Astrocyte (in vitro differentiated cells and primary cell): ENCODE measurements around the gene PACRG. TPM values are rescaled to one million over a fixed set of nuclear protein-coding genes. Genes with fewer than 3 reads are reported as not detected.

Source experiments
- DNase-seq: peaks from one replicate; pipeline ENCODE4 v3.0.0-alpha.2; 2010; ENCODE audit warnings: low read depth
- FAIRE-seq: peaks from 2 replicates; lab custom pipeline; 2011; peaks lifted over from hg19 to GRCh38; lab: Jason Lieb, UNC
- H2AFZ ChIP-seq: 2 replicates; pipeline ENCODE4 v1.6.0; 2012; ENCODE audit warnings: low read depth, low read length, inconsistent platforms
- H3K27ac ChIP-seq: 2 replicates; pipeline ENCODE4 v1.5.1; 2011; ENCODE audit warnings: low read depth, low read length, inconsistent platforms
- H3K27me3 ChIP-seq: 2 replicates; pipeline ENCODE4 v1.6.0; 2011; ENCODE audit warnings: low read length, inconsistent platforms; ENCODE audit not compliant: insufficient read depth
- H3K36me3 ChIP-seq: 2 replicates; pipeline ENCODE4 v1.5.1; 2011; ENCODE audit warnings: low read length, inconsistent platforms; ENCODE audit not compliant: insufficient read depth
- H3K4me1 ChIP-seq: 2 replicates; pipeline ENCODE4 v1.5.1; 2011; ENCODE audit warnings: low read length, inconsistent platforms; ENCODE audit not compliant: insufficient read depth
- H3K4me2 ChIP-seq: 2 replicates; pipeline ENCODE4 v1.6.0; 2012; ENCODE audit warnings: low read length, inconsistent platforms
- H3K4me3 ChIP-seq: 2 replicates; pipeline ENCODE4 v1.5.1; 2011; ENCODE audit warnings: low read depth, mild to moderate bottlenecking, low read length, inconsistent platforms; ENCODE audit not compliant: insufficient read depth
- H3K79me2 ChIP-seq: 2 replicates; pipeline ENCODE4 v1.6.0; 2012; ENCODE audit warnings: mild to moderate bottlenecking, low read length, inconsistent platforms; ENCODE audit not compliant: insufficient read depth
- H3K9ac ChIP-seq: 2 replicates; pipeline ENCODE4 v1.6.0; 2012; ENCODE audit warnings: mild to moderate bottlenecking, low read length, inconsistent platforms
- H3K9me3 ChIP-seq: 2 replicates; pipeline ENCODE4 v1.5.1; 2012; ENCODE audit warnings: low read depth, mild to moderate bottlenecking, low read length, inconsistent platforms; ENCODE audit not compliant: insufficient read depth
- H4K20me1 ChIP-seq: 2 replicates; pipeline ENCODE4 v1.6.0; 2012; ENCODE audit warnings: low read length, inconsistent platforms; ENCODE audit not compliant: insufficient read depth
- H3K27ac Mint-ChIP-seq: one replicate; pipeline ENCODE4 v1.8.0; 2021; ENCODE audit warnings: mild to moderate bottlenecking, mixed read lengths; ENCODE audit not compliant: unreplicated experiment
- H3K27me3 Mint-ChIP-seq: one replicate; pipeline ENCODE4 v1.8.0; 2021; ENCODE audit warnings: low read depth, mixed read lengths; ENCODE audit not compliant: unreplicated experiment
- H3K36me3 Mint-ChIP-seq: one replicate; pipeline ENCODE4 v1.8.0; 2021; ENCODE audit warnings: low read depth, mixed read lengths; ENCODE audit not compliant: unreplicated experiment
- H3K4me1 Mint-ChIP-seq: one replicate; pipeline ENCODE4 v1.8.0; 2021; ENCODE audit warnings: low read depth, mixed read lengths; ENCODE audit not compliant: unreplicated experiment
- H3K4me3 Mint-ChIP-seq: one replicate; pipeline ENCODE4 v1.8.0; 2021; ENCODE audit warnings: mild to moderate bottlenecking, moderate library complexity, mixed read lengths; ENCODE audit not compliant: unreplicated experiment
- H3K9me3 Mint-ChIP-seq: one replicate; pipeline ENCODE4 v1.8.0; 2021; ENCODE audit warnings: mild to moderate bottlenecking, mixed read lengths; ENCODE audit not compliant: unreplicated experiment
- EZH2 ChIP-seq: IDR thresholded peaks from 2 replicates; pipeline ENCODE4 v1.6.1; 2012; ENCODE audit warnings: mild to moderate bottlenecking, low read length, inconsistent platforms; ENCODE audit not compliant: insufficient read depth
- total RNA-seq: library from RNA; stranded (reverse); gene quantifications from 2 replicates; pipeline ENCODE4 v1.2.1, GENCODE V29; 2021
- TF ChIP-seq, protein P1 (sequence below): IDR thresholded peaks from 2 replicates; pipeline ENCODE4 v1.5.1; 2011; ENCODE audit warnings: low read depth, mild to moderate bottlenecking, inconsistent platforms, low read length, moderate library complexity; ENCODE audit not compliant: insufficient read depth

The PACRG gene
- total RNA-seq, 1 donor from 2014 or later, result not detected

DNA sequence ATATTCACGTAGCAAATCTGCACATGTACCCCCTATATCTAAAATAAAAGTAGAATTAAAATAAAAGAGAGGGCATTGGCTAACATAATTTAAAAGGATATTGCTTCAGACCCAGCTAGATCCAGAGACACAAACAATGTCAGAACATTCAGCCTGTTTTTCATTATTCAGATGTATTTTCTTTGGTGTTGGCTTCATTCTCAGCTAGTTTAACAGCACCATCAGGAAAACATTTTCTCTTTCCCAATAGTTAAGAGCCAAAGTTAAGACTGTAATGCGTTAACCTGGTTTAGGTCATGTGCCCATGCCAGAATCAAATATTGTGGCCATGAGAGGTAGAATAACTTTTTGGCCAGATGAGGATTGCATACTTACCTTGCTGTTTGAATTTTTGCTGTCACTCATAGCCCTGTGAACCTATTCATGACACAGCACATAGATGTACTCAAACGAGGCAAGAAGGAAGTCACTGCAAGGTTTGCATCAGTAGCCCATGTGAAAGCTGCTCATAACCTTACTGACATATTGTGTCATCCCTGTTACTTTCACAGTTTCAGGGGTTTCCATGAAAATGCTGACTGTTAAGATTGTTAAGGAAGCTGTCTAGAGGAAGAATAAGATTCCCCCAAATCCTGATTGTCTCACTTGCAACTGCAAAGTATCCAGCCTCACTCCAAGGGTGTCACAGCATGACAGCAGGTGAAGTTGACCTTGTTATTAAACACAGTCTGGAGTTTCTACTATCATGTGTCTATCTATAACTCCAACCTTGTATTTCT lies 233.1 kb downstream of the PACRG start:
- Histone ChIP-seq H3K36me3 (no peaks in the 10 kb centered on the region), H3K4me3 (no peak overlapping the region), H3K4me2 (no peak overlapping the region), H2AFZ (no peak overlapping the region), H3K4me1 (peaks cover 15% of the 10 kb centered on the region), H3K79me2 (no peaks in the 10 kb centered on the region), H3K27ac (no peak overlapping the region), H3K9ac (no peak overlapping the region), H3K9me3 (no peaks in the 10 kb centered on the region), H4K20me1 (no peaks in the 10 kb centered on the region), H3K27me3 (no peaks in the 10 kb centered on the region)
- Mint-ChIP-seq H3K36me3 (no peaks in the 10 kb centered on the region), H3K27me3 (peaks cover 4% of the 10 kb centered on the region), H3K9me3 (peaks cover 3% of the 10 kb centered on the region), H3K4me3 (no peak overlapping the region), H3K27ac (no peak overlapping the region), H3K4me1 (peaks cover 7% of the 10 kb centered on the region)
- DNase-seq (no peak), FAIRE-seq (no peak)
- TF ChIP-seq, protein P1, sequence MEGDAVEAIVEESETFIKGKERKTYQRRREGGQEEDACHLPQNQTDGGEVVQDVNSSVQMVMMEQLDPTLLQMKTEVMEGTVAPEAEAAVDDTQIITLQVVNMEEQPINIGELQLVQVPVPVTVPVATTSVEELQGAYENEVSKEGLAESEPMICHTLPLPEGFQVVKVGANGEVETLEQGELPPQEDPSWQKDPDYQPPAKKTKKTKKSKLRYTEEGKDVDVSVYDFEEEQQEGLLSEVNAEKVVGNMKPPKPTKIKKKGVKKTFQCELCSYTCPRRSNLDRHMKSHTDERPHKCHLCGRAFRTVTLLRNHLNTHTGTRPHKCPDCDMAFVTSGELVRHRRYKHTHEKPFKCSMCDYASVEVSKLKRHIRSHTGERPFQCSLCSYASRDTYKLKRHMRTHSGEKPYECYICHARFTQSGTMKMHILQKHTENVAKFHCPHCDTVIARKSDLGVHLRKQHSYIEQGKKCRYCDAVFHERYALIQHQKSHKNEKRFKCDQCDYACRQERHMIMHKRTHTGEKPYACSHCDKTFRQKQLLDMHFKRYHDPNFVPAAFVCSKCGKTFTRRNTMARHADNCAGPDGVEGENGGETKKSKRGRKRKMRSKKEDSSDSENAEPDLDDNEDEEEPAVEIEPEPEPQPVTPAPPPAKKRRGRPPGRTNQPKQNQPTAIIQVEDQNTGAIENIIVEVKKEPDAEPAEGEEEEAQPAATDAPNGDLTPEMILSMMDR, result no peak

DNA sequence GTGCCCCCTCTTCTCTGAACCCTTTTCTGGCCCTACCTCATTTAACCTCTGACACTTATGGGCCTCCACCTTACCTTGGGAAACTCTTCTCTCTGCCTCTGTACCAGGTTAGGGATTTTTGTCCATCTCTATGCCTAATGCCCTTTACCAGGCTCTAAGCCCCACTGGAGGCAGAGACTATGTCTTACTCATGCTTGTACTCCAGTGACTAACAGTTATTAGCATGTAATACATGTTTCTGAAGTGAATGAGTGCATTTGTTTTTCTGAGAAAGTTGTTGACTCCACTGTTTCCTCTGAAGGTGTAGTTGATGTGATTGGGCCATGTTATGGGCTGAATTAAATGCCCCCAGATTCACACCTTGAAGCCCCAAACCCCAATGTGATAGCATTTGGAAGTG lies 234.3 kb downstream of the PACRG start:
- TF ChIP-seq, protein P1, result no peak
- FAIRE-seq (no peak), DNase-seq (no peak)
- Histone ChIP-seq H3K4me2 (no peak overlapping the region), H3K4me1 (peaks cover 15% of the 10 kb centered on the region), H2AFZ (no peak overlapping the region), H3K36me3 (no peaks in the 10 kb centered on the region), H3K9me3 (no peaks in the 10 kb centered on the region), H3K27ac (no peak overlapping the region), H3K4me3 (no peak overlapping the region), H3K9ac (no peak overlapping the region), H3K27me3 (no peaks in the 10 kb centered on the region), H3K79me2 (no peaks in the 10 kb centered on the region), H4K20me1 (no peaks in the 10 kb centered on the region)
- no peak overlapping the region for H3K4me3 Mint-ChIP-seq
- peaks cover 7% of the 10 kb centered on the region for H3K4me1 Mint-ChIP-seq
- H3K9me3 Mint-ChIP-seq, result peaks cover 6% of the 10 kb centered on the region
- no peak overlapping the region for H3K27ac Mint-ChIP-seq
- peaks cover 2% of the 10 kb centered on the region for H3K27me3 Mint-ChIP-seq
- no peaks in the 10 kb centered on the region for H3K36me3 Mint-ChIP-seq

DNA sequence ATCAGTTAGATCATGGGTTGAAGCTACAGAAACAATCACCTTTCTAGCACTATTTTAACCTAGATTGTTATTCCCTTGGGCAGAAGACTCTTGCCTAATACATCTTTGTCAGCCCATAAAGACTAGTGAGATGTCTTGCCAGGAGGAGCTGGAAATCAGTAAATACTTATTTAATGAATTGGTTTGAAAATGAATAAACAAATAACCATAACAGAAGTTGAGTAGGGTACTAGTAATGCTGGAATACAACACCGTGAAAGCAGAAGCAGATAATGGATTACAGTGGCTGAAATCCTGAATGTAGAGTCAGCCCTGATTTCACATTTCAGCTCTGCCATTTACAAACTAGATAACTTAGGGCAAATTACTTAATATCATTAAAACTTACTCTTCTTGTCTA lies 236.1 kb downstream of the PACRG start:
- H3K4me2 ChIP-seq, result no peak overlapping the region

More for the DNA sequence above, 236.1 kb downstream of the PACRG start:
- TF ChIP-seq, protein P1, result no peak
- TF ChIP-seq EZH2, result no peak
- H3K4me1 Mint-ChIP-seq, result peaks cover 7% of the 10 kb centered on the region
- no peaks in the 10 kb centered on the region for H4K20me1 ChIP-seq
- H3K9me3 ChIP-seq, result no peaks in the 10 kb centered on the region
- DNase-seq (no peak), FAIRE-seq (no peak)
- no peak overlapping the region for H3K4me3 ChIP-seq
- H3K4me1 ChIP-seq, result peaks cover 15% of the 10 kb centered on the region
- no peaks in the 10 kb centered on the region for H3K36me3 Mint-ChIP-seq
- H3K27ac ChIP-seq, result no peak overlapping the region
- H3K79me2 ChIP-seq, result no peaks in the 10 kb centered on the region
- H3K4me3 Mint-ChIP-seq, result no peak overlapping the region
- H3K27ac Mint-ChIP-seq, result peak overlapping the region; percentile 10
- no peaks in the 10 kb centered on the region for H3K27me3 Mint-ChIP-seq
- no peak overlapping the region for H3K9ac ChIP-seq
- H3K36me3 ChIP-seq, result no peaks in the 10 kb centered on the region
- H3K9me3 Mint-ChIP-seq, result peaks cover 6% of the 10 kb centered on the region
- H3K27me3 ChIP-seq, result no peaks in the 10 kb centered on the region
- no peak overlapping the region for H2AFZ ChIP-seq
